Measurements from ENCODE around the gene ADGRA3. TPM values are rescaled to one million over a fixed set of nuclear protein-coding genes. Genes with fewer than 3 reads are reported as not detected.
"Not testable (repeated sequence)": the region's sequence is repeated elsewhere in the genome, so short reads cannot be mapped to it uniquely, and the experiment has no call there.

ADGRA3 gene
- total RNA-seq, 2 donors from 2014 or later = 21.8 to 22.3 TPM

- intact Hi-C loops (cut with DNase I) = no loop called here
- DNase-seq (ENCODE audit: low spot score) = no peak
Observed at GRCh38 chr4:22391551-22391950, 124.3 kb downstream of the ADGRA3 start.

GRCh38 chr4:22389240-22389870, 126.5 kb downstream of the ADGRA3 start:
- DNase-seq (ENCODE audit: low spot score) = no peak
- intact Hi-C loops (cut with DNase I) = loop anchor here in 1 of 2 donors (2.0 kb wide), 1 partner anchor 73 kb away; no protein-coding TSS in a partner anchor

- intact Hi-C loops (cut with DNase I) = no loop called here
Observed at GRCh38 chr4:22385611-22386011, 130.3 kb downstream of the ADGRA3 start.

GRCh38 chr4:22384154-22384553, 131.7 kb downstream of the ADGRA3 start:
- intact Hi-C loops (cut with DNase I) = no loop called here
- no peak for DNase-seq (ENCODE audit: low spot score)

More at GRCh38 chr4:22385611-22386011, 130.3 kb downstream of the ADGRA3 start:
- DNase-seq (ENCODE audit: low spot score) = no peak

- DNase-seq (ENCODE audit: low spot score); intact Hi-C loops (cut with DNase I): not testable (repeated sequence)
Observed at GRCh38 chr4:22382216-22382615, 133.7 kb downstream of the ADGRA3 start.

GRCh38 chr4:22372986-22373385, 142.9 kb downstream of the ADGRA3 start:
- intact Hi-C loops (cut with DNase I) = no loop called here
- DNase-seq (ENCODE audit: low spot score) = no peak

- no peak for DNase-seq (ENCODE audit: low spot score)
- intact Hi-C loops (cut with DNase I) = no loop called here
Observed at GRCh38 chr4:22369901-22370562, 145.8 kb downstream of the ADGRA3 start.

- intact Hi-C loops (cut with DNase I) = no loop called here
Observed at GRCh38 chr4:22363787-22364186, 152.1 kb downstream of the ADGRA3 start.

GRCh38 chr4:22363036-22363435, 152.8 kb downstream of the ADGRA3 start:
- intact Hi-C loops (cut with DNase I) = no loop called here
- no peak for DNase-seq (ENCODE audit: low spot score)

More at GRCh38 chr4:22363787-22364186, 152.1 kb downstream of the ADGRA3 start:
- no peak for DNase-seq (ENCODE audit: low spot score)

- intact Hi-C loops (cut with DNase I) = no loop called here
- DNase-seq (ENCODE audit: low spot score) = no peak
Observed at GRCh38 chr4:22356987-22357596, 158.8 kb downstream of the ADGRA3 start.

- DNase-seq (ENCODE audit: low spot score) = no peak
- intact Hi-C loops (cut with DNase I) = no loop called here
Observed at GRCh38 chr4:22348410-22348809, 167.5 kb downstream of the ADGRA3 start.

- intact Hi-C loops (cut with DNase I) = no loop called here
- no peak for DNase-seq (ENCODE audit: low spot score)
Observed at GRCh38 chr4:22345678-22346077, 170.2 kb downstream of the ADGRA3 start.

GRCh38 chr4:22345055-22345454, 170.8 kb downstream of the ADGRA3 start:
- intact Hi-C loops (cut with DNase I) = no loop called here
- DNase-seq (ENCODE audit: low spot score) = no peak

GRCh38 chr4:22343606-22344005, 172.3 kb downstream of the ADGRA3 start:
- DNase-seq (ENCODE audit: low spot score) = no peak
- intact Hi-C loops (cut with DNase I) = no loop called here

- intact Hi-C loops (cut with DNase I) = no loop called here
- no peak for DNase-seq (ENCODE audit: low spot score)
Observed at GRCh38 chr4:22339491-22339890, 176.4 kb downstream of the ADGRA3 start.

- DNase-seq (ENCODE audit: low spot score) = no peak
- intact Hi-C loops (cut with DNase I) = no loop called here
Observed at GRCh38 chr4:22338796-22339195, 177.1 kb downstream of the ADGRA3 start.

Other genes starting within 250 kb of the ADGRA3 start
- under 1 TPM; 0.19 to 0.28 TPM for gene GBA3, start 176.9 kb upstream of the ADGRA3 start, total RNA-seq

Measured in posterior vena cava (tissue), 2 donors.